T-helper 1 cell treated with Interleukin-12 subunit alpha and Interleukin-12 subunit beta and Interleukin-4 antibody, amounts not matched to agents 30 μg/mL and 1 μg/mL, for 36 hours (primary cell): ENCODE results near the gene AMPD2.

Source experiments
- H3K27ac Mint-ChIP-seq: one replicate; pipeline ENCODE4 v1.8.0; 2021; ENCODE audit warnings: mild to moderate bottlenecking, mixed read lengths
- H3K27me3 Mint-ChIP-seq: one replicate; pipeline ENCODE4 v1.8.0; 2021; ENCODE audit warnings: low read depth, mixed read lengths
- H3K36me3 Mint-ChIP-seq: one replicate; pipeline ENCODE4 v1.8.0; 2021; ENCODE audit warnings: low read depth, mixed read lengths
- H3K4me1 Mint-ChIP-seq: one replicate; pipeline ENCODE4 v1.8.0; 2021; ENCODE audit warnings: low read depth, mixed read lengths
- H3K4me3 Mint-ChIP-seq: one replicate; pipeline ENCODE4 v1.8.0; 2021; ENCODE audit warnings: mild to moderate bottlenecking, moderate library complexity, mixed read lengths
- H3K9me3 Mint-ChIP-seq: one replicate; pipeline ENCODE4 v1.8.0; 2021; ENCODE audit warnings: mixed read lengths

The AMPD2 gene

DNA sequence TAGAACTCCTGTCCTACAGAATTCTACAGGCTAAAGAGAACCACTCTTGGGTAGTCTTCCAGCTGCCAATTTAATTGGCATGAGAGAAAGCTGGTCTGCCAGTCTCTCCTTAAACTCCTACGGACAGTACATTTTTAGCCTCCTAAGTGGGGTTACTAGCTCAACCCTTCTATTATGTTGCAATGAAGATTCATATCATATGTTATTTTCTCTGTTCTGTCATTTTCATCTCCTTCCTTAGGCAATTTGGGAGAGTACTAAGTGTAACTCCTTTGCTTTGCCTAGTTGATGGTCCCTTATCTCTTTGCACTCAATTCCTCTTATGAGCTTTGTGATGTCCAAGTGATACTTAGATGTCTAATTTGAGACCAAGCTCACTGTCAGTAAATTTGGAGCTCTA, 14.3 kb upstream of the AMPD2 start:
- Mint-ChIP-seq H3K36me3 (no peaks in the 10 kb centered on the region), H3K27ac (no peak overlapping the region), H3K27me3 (no peaks in the 10 kb centered on the region), H3K4me1 (peaks cover 3% of the 10 kb centered on the region), H3K9me3 (no peaks in the 10 kb centered on the region), H3K4me3 (no peak overlapping the region)

DNA sequence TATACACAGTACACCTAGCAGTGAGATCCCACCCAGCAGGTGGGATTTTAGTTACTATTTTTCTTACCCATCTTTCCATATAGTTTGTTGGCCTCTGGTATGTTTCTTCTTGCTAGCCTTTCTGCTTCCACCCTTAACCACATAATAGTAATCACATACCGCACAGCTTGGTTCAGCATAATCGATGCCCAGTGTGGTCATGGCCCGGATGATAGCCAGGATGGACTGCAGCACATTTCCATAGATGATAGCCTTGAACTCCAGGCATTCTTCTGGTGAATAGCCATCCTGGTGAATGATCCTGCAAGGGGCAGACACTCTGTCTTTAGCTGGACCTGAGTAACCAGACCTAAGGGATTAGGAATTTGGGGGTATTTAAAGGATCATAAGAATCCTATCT, 9.8 kb upstream of the AMPD2 start:
- no peak overlapping the region for H3K27ac Mint-ChIP-seq
- H3K27me3 Mint-ChIP-seq, result no peaks in the 10 kb centered on the region
- no peak overlapping the region for H3K4me3 Mint-ChIP-seq
- H3K4me1 Mint-ChIP-seq, result no peaks in the 10 kb centered on the region
- no peaks in the 10 kb centered on the region for H3K36me3 Mint-ChIP-seq
- H3K9me3 Mint-ChIP-seq, result no peaks in the 10 kb centered on the region

DNA sequence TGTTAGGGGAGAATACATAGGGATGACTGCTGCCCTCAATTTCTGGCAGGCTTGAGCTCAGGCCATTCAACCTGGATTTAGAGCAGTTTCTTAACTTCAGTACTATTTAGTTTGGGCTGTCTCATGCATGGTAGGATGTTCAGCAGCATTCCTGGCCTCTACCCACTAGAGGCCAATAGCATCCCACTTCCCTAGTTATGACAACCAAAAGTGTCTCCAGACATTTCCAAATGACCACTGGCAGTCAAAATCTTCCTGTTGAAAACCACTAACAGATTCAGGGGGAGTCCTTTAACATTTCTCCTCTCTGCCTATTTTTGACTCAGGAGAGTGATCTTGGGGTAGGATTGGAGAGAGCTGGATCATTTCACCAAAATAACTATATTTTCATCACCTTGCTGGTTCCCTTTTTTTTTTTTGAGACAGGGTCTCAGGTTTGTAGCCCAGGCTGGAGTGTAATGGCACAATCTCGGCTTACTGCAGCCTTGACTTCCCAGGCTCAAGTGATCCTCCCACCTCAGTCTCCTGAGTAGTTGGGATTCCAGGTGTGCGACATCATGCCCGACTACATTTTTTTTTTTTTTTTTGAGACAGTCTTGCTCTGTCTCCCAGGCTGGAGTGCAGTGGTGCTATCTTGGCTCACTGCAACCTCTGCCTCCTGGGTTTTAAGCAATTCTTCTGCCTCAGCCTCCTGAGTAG, 8.9 kb upstream of the AMPD2 start:
- Mint-ChIP-seq H3K27ac (no peak overlapping the region), H3K9me3 (no peaks in the 10 kb centered on the region), H3K36me3 (no peaks in the 10 kb centered on the region), H3K4me1 (peaks cover 2% of the 10 kb centered on the region), H3K4me3 (no peak overlapping the region), H3K27me3 (no peaks in the 10 kb centered on the region)

DNA sequence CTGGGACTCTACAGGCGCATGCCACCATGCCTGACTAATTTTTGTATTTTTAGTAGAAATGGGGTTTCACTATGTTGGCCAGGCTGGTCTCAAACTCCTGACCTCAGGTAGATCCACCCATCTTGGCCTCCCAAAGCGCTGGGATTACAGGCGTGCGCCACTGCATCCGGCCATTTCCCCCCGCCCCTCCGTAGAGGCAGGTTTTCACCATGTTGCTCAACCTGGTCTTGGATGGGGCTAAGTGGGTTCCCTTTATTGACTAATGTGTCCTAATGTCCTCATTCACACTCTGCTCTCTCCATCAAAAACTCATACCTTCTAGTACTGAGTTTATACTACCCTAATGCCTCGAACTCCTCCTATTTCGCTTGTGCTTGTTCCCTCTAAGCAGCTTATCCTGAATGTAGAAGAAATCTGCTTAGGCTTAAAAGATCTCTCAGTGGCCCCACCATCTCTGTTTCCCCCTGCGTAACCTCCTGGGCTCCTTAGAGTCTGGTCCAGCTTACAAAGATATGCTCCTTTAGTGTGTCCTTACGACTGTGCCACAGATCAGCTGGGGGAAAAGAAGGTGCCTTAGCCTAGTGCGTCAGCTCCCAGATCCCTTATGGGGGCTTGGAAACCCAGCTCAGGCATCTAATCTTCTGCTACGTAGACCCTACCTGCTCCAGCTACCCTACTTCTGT, 8.2 kb upstream of the AMPD2 start:
- Mint-ChIP-seq H3K36me3 (no peaks in the 10 kb centered on the region), H3K4me1 (peaks cover 8% of the 10 kb centered on the region), H3K9me3 (no peaks in the 10 kb centered on the region), H3K4me3 (no peak overlapping the region), H3K27me3 (no peaks in the 10 kb centered on the region), H3K27ac (no peak overlapping the region)

DNA sequence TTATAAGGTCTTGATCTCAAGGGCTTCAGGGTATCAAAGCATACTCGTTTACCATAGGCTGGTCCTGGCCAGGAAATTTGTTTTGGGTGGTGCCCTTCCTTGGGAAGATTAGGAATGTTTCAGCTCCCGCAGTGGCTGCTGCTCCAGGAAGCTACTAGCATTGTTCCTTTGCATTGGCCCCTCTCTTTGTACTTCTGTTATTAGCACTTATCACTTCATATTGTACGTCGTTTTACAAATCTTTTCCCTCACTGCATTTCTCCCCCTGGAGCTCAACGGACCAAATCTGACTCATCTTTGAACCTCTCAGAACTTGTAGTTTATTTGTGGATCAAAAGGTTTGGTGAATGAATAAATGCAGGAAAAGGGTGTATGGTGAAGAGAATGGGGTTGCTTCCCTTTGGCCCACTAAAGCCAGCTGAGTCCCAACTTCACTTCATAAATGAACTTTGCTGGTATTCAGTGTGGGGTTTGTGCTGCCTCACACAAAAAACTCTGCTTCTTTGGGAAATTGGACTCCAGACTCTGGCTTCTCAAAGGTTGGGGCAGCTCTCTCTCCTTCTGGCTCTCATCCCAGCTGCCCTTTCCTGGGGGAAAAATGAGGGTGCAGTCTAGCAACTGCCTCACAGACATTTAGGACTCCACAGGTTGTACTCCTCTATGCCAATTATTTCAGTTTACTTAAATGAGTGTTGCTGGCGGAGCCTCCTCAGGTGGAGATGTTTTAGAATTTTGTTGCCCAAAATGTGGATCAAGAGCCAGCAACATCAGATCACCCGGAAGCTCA, 6.1 kb upstream of the AMPD2 start:
- H3K4me1 Mint-ChIP-seq, result peaks cover 19% of the 10 kb centered on the region

DNA sequence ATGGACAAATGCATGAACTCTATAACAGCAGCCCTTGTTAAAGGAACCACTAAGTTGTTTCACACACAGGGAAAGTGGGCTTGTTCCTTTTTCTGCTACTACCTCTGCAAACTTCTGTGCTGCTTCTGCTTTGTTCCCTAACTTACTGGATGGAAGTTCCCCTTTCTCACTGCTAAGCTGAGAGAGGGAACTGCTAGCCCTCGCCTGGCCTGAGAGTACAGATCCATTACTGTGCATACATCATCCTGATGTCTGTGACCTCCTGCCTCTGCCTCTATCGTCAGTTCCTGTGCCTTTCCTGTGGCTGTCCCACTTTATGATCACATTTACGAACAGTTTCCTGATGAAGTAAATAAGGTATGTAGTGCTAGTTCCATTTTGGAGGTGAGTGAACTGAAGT, 3.8 kb upstream of the AMPD2 start:
- Mint-ChIP-seq H3K36me3 (peaks cover 4% of the 10 kb centered on the region), H3K27me3 (no peaks in the 10 kb centered on the region), H3K4me1 (peaks cover 29% of the 10 kb centered on the region), H3K27ac (peak overlapping the region; percentile 59), H3K4me3 (no peak overlapping the region), H3K9me3 (no peaks in the 10 kb centered on the region)

More for the DNA sequence above, 6.1 kb upstream of the AMPD2 start:
- Mint-ChIP-seq H3K27ac (no peak overlapping the region), H3K4me3 (no peak overlapping the region), H3K36me3 (no peaks in the 10 kb centered on the region), H3K9me3 (no peaks in the 10 kb centered on the region), H3K27me3 (no peaks in the 10 kb centered on the region)

DNA sequence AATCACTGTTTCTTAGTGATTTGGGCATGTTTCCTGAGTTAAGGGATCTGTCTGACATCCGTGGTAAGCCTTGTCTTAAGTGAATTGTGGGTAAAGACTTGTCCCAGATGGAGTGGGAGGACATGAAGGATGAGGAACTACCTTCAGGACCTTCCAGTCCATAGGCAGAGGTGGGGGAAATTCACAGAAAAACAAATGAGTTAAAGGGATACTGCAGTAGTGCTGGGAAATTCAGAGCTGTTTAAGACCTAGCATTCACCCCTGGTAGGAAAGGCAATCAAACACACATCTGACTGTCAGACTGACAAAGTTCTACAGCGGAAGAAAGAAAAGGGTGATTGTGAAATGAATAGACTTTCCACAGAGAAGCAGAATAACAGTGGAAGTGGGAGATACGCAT, 3.2 kb upstream of the AMPD2 start:
- no peaks in the 10 kb centered on the region for H3K9me3 Mint-ChIP-seq
- no peak overlapping the region for H3K27ac Mint-ChIP-seq
- peaks cover 31% of the 10 kb centered on the region for H3K4me1 Mint-ChIP-seq
- H3K4me3 Mint-ChIP-seq, result no peak overlapping the region
- no peaks in the 10 kb centered on the region for H3K27me3 Mint-ChIP-seq
- peaks cover 4% of the 10 kb centered on the region for H3K36me3 Mint-ChIP-seq

DNA sequence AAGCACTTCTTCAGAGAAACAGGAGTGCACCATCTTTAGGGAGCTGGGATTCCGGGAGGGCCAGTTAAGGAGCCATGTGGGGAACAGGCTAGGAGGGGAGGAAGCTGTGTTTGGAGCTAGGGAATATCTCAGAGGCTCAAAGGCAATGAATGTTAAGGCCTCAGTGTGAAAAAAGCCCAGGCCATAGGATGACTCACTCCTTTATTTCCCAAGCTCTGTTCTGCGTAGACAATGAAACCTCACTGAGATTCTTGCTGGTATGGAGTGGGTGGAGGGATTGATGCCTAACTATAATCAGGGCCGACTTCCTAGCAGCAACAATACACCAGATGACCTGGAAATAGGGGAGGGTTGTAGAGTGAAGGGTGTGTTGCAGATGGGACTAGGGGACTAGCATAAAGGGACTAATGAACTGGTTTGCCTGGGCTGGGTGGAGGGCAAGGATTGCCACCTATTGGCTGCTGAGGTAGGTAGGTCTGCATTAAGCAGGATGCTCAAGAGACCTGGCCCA, 2.3 kb upstream of the AMPD2 start:
- peaks cover 5% of the 10 kb centered on the region for H3K36me3 Mint-ChIP-seq
- H3K27me3 Mint-ChIP-seq, result no peaks in the 10 kb centered on the region
- no peak overlapping the region for H3K4me3 Mint-ChIP-seq
- peaks cover 40% of the 10 kb centered on the region for H3K4me1 Mint-ChIP-seq
- H3K9me3 Mint-ChIP-seq, result no peaks in the 10 kb centered on the region
- no peak overlapping the region for H3K27ac Mint-ChIP-seq

DNA sequence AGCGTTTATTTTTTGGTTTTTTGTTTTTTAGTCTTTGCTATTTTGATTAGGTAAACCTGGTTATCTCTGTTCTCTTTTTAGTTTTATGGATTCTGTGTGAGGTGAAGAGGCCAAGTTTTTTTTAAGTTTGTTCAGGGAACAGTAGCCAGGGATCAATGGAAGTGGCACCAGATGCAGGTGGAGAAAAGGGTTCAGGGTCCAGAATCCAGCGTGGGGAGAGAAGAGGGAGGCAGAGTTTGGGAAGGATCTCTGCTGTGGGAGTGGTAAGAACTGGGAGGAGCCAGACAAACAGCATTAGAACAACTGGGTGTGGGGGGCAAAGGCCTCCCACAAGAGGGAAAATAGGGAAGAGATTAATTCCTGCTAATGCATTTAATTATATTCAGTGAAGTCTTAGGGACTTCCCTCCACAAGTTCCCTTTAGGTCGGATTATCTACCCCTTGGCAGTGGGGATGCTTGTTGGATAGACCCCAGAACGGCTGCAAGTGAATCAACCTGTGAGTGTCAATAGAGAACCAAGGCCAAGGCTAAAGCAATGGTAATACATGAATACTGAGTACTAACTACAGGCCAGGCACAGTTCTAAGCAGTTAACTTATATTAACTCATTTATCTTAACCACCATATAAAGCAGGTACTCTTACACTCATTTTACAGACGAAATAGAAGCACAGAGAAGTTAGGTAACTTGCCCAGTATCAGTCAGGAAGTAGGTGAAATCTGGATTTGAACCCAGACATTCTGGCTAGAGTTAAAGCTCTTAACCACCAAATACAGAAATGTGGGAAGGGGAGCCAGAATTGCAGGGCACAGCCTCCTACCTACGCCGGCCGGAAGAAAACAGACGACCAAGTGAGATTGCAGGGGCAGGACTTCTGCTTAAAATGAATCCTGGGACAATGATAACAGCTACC, 719 bp upstream of the AMPD2 start:
- Mint-ChIP-seq H3K9me3 (no peaks in the 10 kb centered on the region), H3K36me3 (peaks cover 5% of the 10 kb centered on the region), H3K27ac (peak overlapping the region; percentile 94), H3K4me1 (peaks cover 56% of the 10 kb centered on the region), H3K27me3 (no peaks in the 10 kb centered on the region), H3K4me3 (peak overlapping the region; percentile 96)

DNA sequence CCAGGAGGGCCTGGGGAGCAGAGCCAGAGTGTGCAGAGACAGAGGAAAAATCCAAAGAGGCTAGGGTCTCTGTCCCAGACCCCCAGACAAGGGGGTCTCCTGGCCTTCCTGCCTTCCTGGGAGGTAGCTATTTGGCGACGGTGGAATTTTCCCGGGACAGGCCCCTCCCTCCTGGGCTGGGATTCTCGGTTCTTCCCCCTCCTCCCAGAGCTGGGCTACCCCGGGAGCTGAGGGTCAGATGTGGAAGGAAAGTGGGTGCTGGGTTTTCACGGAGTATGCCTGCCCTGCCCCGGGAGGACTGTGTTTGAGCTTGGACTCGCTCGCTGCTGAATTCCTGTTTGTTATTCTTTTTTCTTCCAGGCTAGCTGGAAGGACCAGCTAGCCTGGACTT, 759 bp downstream of the AMPD2 start:
- H3K4me3 Mint-ChIP-seq, result peak overlapping the region; percentile 96
- H3K27me3 Mint-ChIP-seq, result no peaks in the 10 kb centered on the region
- peaks cover 65% of the 10 kb centered on the region for H3K4me1 Mint-ChIP-seq
- H3K27ac Mint-ChIP-seq, result peak overlapping the region; percentile 94
- H3K36me3 Mint-ChIP-seq, result peaks cover 5% of the 10 kb centered on the region
- no peaks in the 10 kb centered on the region for H3K9me3 Mint-ChIP-seq

DNA sequence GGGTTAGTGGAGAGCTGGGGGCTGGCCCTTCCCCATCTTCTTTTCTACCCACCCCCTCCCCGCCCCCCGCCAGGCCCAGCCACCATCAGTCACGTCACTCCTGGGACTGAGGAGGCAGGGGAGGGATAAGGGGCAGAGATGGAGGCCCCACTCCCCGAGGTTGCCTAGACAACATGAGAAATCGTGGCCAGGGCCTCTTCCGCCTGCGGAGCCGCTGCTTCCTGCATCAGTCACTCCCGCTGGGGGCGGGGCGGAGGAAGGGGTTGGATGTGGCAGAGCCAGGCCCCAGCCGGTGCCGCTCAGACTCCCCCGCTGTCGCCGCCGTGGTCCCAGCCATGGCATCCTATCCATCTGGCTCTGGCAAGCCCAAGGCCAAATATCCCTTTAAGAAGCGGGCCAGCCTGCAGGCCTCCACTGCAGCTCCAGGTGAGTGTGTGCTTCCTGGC, 1.2 kb downstream of the AMPD2 start:
- Mint-ChIP-seq H3K27me3 (no peaks in the 10 kb centered on the region), H3K36me3 (peaks cover 5% of the 10 kb centered on the region), H3K4me3 (peak overlapping the region; percentile 96), H3K9me3 (no peaks in the 10 kb centered on the region), H3K27ac (peak overlapping the region; percentile 94), H3K4me1 (peaks cover 64% of the 10 kb centered on the region)

DNA sequence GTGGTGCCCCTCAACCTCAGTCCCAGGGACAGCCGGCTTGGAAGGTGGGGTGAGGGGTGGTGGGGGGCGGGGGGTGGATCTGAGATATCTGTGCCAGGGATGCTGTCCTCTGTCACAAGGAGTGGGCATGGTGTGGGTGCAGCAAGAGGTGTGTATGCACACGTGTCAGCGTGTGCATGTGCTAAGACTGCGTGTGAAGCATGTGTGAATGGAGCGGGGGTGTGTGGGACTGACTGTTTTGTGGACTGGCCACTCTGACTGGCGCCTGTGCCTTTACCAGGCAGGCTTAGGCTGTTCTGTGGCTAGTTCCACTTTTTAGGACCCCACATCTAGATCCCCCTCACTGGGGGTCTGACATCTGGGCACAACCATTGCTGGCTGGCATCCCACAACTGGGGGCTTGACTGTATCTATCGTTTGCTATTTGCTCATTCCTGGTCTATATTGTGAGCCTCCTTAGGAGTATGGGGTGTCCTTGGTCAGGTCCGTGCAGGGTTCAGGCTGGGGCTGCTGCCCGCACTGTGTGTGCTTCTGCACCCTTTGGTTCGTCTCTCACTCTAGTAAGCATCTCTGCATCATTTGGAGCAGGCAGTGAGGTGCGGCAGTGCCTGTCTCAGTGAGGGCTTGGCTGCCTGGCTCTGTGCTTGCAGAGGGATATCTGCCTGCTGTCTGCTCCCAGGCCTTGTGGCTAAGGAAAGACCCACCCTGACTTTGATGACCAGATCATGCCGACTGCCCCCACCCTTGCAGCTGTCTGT, 1.9 kb downstream of the AMPD2 start:
- Mint-ChIP-seq H3K36me3 (peaks cover 11% of the 10 kb centered on the region), H3K9me3 (no peaks in the 10 kb centered on the region), H3K27me3 (no peaks in the 10 kb centered on the region), H3K4me3 (peak overlapping the region; percentile 96), H3K4me1 (peaks cover 57% of the 10 kb centered on the region), H3K27ac (peak overlapping the region; percentile 94)

DNA sequence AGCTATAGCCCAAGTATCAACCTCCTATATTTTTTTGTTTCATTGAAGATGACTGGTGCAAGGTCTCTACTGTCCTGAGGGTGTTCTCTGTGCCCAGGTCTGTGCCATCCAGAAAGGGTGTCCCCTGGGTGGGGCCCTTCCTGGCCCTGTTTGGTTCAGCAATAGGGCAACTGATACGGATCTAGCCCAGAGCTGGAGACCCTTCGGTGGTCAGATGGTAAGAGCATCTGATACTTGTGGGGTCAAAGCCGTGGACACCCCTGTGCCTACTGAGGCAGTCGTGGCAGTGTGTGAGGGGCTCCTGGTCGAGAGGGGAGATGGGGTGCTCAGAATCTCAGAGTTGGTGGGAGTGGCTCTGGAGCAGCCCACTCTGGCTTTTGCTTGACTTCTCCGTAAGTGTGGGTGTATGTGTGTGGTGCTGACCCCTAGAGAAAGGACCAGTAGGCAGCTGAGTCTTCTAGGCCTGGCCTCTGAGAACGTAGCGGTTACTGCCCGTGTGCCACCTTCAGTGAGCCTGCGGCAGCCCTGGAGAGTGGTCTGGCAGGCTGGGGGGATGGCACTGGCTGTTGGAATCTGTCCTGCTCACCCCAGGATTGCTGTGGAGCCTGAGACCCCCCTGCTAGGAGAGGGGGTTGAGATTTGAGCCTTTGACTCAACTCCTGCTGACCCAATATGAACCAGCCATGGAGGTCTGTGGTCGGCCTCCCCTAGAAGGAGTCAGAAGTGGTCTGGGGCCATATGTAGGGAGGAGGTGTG, 2.7 kb downstream of the AMPD2 start:
- H3K36me3 Mint-ChIP-seq, result peaks cover 15% of the 10 kb centered on the region

More for the DNA sequence above, 2.7 kb downstream of the AMPD2 start:
- Mint-ChIP-seq H3K4me1 (peaks cover 53% of the 10 kb centered on the region), H3K27ac (peak overlapping the region; percentile 84), H3K27me3 (no peaks in the 10 kb centered on the region), H3K9me3 (no peaks in the 10 kb centered on the region), H3K4me3 (peak overlapping the region; percentile 96)
